OCI-LY1 (cell line): ENCODE data around the gene ACVR1.

Experiments used
- H2AFZ ChIP-seq: fragments of 200-600 bp; sonication (generic), shearing (Covaris generic); 2 replicates; pipeline ENCODE4 v1.6.0; 2014; ENCODE audit warnings: antibody characterized with exemption, mild to moderate bottlenecking, low read length
- H3F3A ChIP-seq: fragments of 200-600 bp; sonication (generic), shearing (Covaris generic); 2 replicates; pipeline ENCODE4 v1.6.0; 2014; ENCODE audit warnings: mild to moderate bottlenecking, antibody characterized with exemption, low read length, moderate library complexity; ENCODE audit not compliant: insufficient read depth
- H3K27ac ChIP-seq: fragments of 200-600 bp; sonication (generic); 2 replicates; pipeline ENCODE4 v1.5.1; 2014; ENCODE audit warnings: low read length, mixed run types, mild to moderate bottlenecking, low read depth; ENCODE audit not compliant: poor library complexity, severe bottlenecking
- H3K27me3 ChIP-seq: fragments of 200-600 bp; sonication (generic); 2 replicates; pipeline ENCODE4 v1.6.0; 2014; ENCODE audit warnings: antibody characterized with exemption, mild to moderate bottlenecking, low read length, moderate library complexity; ENCODE audit not compliant: insufficient read depth
- H3K36me3 ChIP-seq: fragments of 200-600 bp; sonication (generic); 2 replicates; pipeline ENCODE4 v1.6.1; 2014; ENCODE audit warnings: mild to moderate bottlenecking, antibody characterized with exemption, low read length, moderate library complexity, mixed read lengths; ENCODE audit not compliant: insufficient read depth
- H3K4me1 ChIP-seq: fragments of 200-600 bp; sonication (generic); 2 replicates; pipeline ENCODE4 v1.5.1; 2014; ENCODE audit warnings: mild to moderate bottlenecking, low read length, moderate library complexity; ENCODE audit not compliant: insufficient read depth, severe bottlenecking
- H3K4me2 ChIP-seq: fragments of 200-600 bp; sonication (generic), shearing (Covaris generic); 2 replicates; pipeline ENCODE4 v1.6.1; 2014; ENCODE audit warnings: low read length
- H3K4me3 ChIP-seq: fragments of 200-600 bp; sonication (generic); 2 replicates; pipeline ENCODE4 v1.5.1; 2014; ENCODE audit warnings: low read length, low read depth, mild to moderate bottlenecking, mixed read lengths; ENCODE audit not compliant: poor library complexity, severe bottlenecking
- H3K79me2 ChIP-seq: fragments of 200-600 bp; shearing (Covaris generic); 2 replicates; pipeline ENCODE4 v1.6.1; 2016; ENCODE audit warnings: mixed run types, low read length, mixed read lengths; ENCODE audit not compliant: insufficient read depth
- H3K9ac ChIP-seq: fragments of 200-600 bp; sonication (generic), shearing (Covaris generic); 2 replicates; pipeline ENCODE4 v1.6.1; 2014; ENCODE audit warnings: mild to moderate bottlenecking, low read length, mixed read lengths
- H3K9me2 ChIP-seq: fragments of 200-600 bp; sonication (generic), shearing (Covaris generic); 2 replicates; pipeline ENCODE4 v1.6.1; 2014; ENCODE audit warnings: low read depth, mild to moderate bottlenecking, low read length, mixed read lengths
- H3K9me3 ChIP-seq: fragments of 200-600 bp; shearing (Covaris generic); 2 replicates; pipeline ENCODE4 v1.6.1; 2014; ENCODE audit warnings: low read length, mixed read lengths
- H4K20me1 ChIP-seq: fragments of 200-600 bp; sonication (generic), shearing (Covaris generic); 2 replicates; pipeline ENCODE4 v1.6.0; 2016; ENCODE audit warnings: mild to moderate bottlenecking, low read length; ENCODE audit not compliant: insufficient read depth
- CTCF ChIP-seq: fragments of 200-600 bp; sonication (generic), shearing (Covaris generic); IDR thresholded peaks from 2 replicates; pipeline ENCODE4 v1.5.1; 2017; ENCODE audit warnings: mild to moderate bottlenecking, antibody characterized with exemption, low read length, moderate library complexity, mixed read lengths
- EZH2 ChIP-seq: fragments of 200-600 bp; sonication (generic), shearing (Covaris generic); IDR thresholded peaks from 2 replicates; pipeline ENCODE4 v1.8.0; 2017; ENCODE audit warnings: borderline replicate concordance, mixed run types, mild to moderate bottlenecking, antibody characterized with exemption, low read length, moderate library complexity, mixed read lengths

The ACVR1 gene

GRCh38 chr2:157747695-157748370 lies 128.3 kb downstream of the ACVR1 start:
- Histone ChIP-seq H3K27me3 (no peaks in the 10 kb centered on the region), H3K4me2 (no peak overlapping the region), H3K4me1 (no peaks in the 10 kb centered on the region), H3K4me3 (no peak overlapping the region), H3K9ac (no peak overlapping the region), H3F3A (no peaks in the 10 kb centered on the region), H3K9me2 (no peaks in the 10 kb centered on the region), H3K27ac (no peak overlapping the region), H4K20me1 (no peaks in the 10 kb centered on the region), H3K9me3 (no peaks in the 10 kb centered on the region), H3K36me3 (no peaks in the 10 kb centered on the region), H3K79me2 (no peaks in the 10 kb centered on the region), H2AFZ (no peak overlapping the region)
- TF ChIP-seq CTCF (no peak), EZH2 (no peak)

- Histone ChIP-seq H3K9me3 (no peaks in the 10 kb centered on the region), H3K4me2 (no peak overlapping the region)
Measured at GRCh38 chr2:157747280-157747679, 128.8 kb downstream of the ACVR1 start.

GRCh38 chr2:157746234-157746950 lies 129.7 kb downstream of the ACVR1 start:
- H3K27me3 ChIP-seq, result no peaks in the 10 kb centered on the region
- H3K4me1 ChIP-seq, result no peaks in the 10 kb centered on the region
- no peak overlapping the region for H3K4me2 ChIP-seq
- no peaks in the 10 kb centered on the region for H3K79me2 ChIP-seq
- H4K20me1 ChIP-seq, result no peaks in the 10 kb centered on the region
- no peaks in the 10 kb centered on the region for H3K9me2 ChIP-seq
- H3K27ac ChIP-seq, result no peak overlapping the region
- no peak overlapping the region for H3K9ac ChIP-seq
- TF ChIP-seq EZH2 (no peak), CTCF (no peak)
- no peaks in the 10 kb centered on the region for H3K36me3 ChIP-seq
- no peaks in the 10 kb centered on the region for H3K9me3 ChIP-seq
- H2AFZ ChIP-seq, result no peak overlapping the region
- no peak overlapping the region for H3K4me3 ChIP-seq
- H3F3A ChIP-seq, result no peaks in the 10 kb centered on the region

More at GRCh38 chr2:157747280-157747679, 128.8 kb downstream of the ACVR1 start:
- H4K20me1 ChIP-seq, result no peaks in the 10 kb centered on the region
- no peaks in the 10 kb centered on the region for H3F3A ChIP-seq
- no peaks in the 10 kb centered on the region for H3K79me2 ChIP-seq
- no peak overlapping the region for H3K27ac ChIP-seq
- no peak overlapping the region for H3K9ac ChIP-seq
- H3K36me3 ChIP-seq, result no peaks in the 10 kb centered on the region
- no peak overlapping the region for H2AFZ ChIP-seq
- no peaks in the 10 kb centered on the region for H3K27me3 ChIP-seq
- H3K4me1 ChIP-seq, result no peaks in the 10 kb centered on the region
- H3K9me2 ChIP-seq, result no peaks in the 10 kb centered on the region
- H3K4me3 ChIP-seq, result no peak overlapping the region
- no peak for TF ChIP-seq EZH2
- no peak for TF ChIP-seq CTCF
